Liver (tissue), 3 donors: ENCODE results near the gene ABHD18.

Experiments
- ATF3 ChIP-seq: IDR thresholded peaks from 2 replicates; pipeline ENCODE4 v1.6.1; 2016; ENCODE audit warnings: antibody characterized with exemption
- CTCF ChIP-seq: fragments of 150-350 bp; IDR thresholded peaks from 2 replicates; pipeline ENCODE4 v1.5.1; 2017; ENCODE audit warnings: improper control_type of control experiment, low read depth, low read length; ENCODE audit not compliant: missing input control
- FOXA1 ChIP-seq: IDR thresholded peaks from 2 replicates; pipeline ENCODE4 v1.6.1; 2016; ENCODE audit warnings: antibody characterized with exemption
- GABPA ChIP-seq, 2 donors: IDR thresholded peaks in 1 of 2; conservative IDR thresholded peaks in 1 of 2; 2 replicates each; pipeline ENCODE4 v1.6.1; 2016; ENCODE audit warnings: antibody characterized with exemption in 2 of 2, mild to moderate bottlenecking in 1 of 2, moderate library complexity in 1 of 2
- JUND ChIP-seq, 2 donors: IDR thresholded peaks; 2 replicates each; pipeline ENCODE4 v1.6.1; 2016; ENCODE audit warnings: antibody characterized with exemption in 2 of 2
- NR2F2 ChIP-seq: IDR thresholded peaks from 2 replicates; pipeline ENCODE4 v1.6.1; 2016; ENCODE audit warnings: antibody characterized with exemption
- RAD21 ChIP-seq, 2 donors: IDR thresholded peaks; 2 replicates each; pipeline ENCODE4 v1.6.1; 2016; ENCODE audit warnings: antibody characterized with exemption in 2 of 2, mild to moderate bottlenecking in 2 of 2
- RXRA ChIP-seq, 2 donors: IDR thresholded peaks; 2 replicates each; pipeline ENCODE4 v1.6.1; 2017 to 2018; ENCODE audit warnings: antibody characterized with exemption in 2 of 2, mild to moderate bottlenecking in 1 of 2
- SP1 ChIP-seq: IDR thresholded peaks from 2 replicates; pipeline ENCODE4 v1.6.1; 2018; ENCODE audit warnings: antibody characterized with exemption, mild to moderate bottlenecking
- TAF1 ChIP-seq: conservative IDR thresholded peaks from 2 replicates; pipeline ENCODE4 v1.6.1; 2016; ENCODE audit warnings: antibody characterized with exemption, mild to moderate bottlenecking
- YY1 ChIP-seq: IDR thresholded peaks from 2 replicates; pipeline ENCODE4 v1.6.1; 2016; ENCODE audit warnings: antibody characterized with exemption, mild to moderate bottlenecking
- TF ChIP-seq, protein P1 (sequence below): IDR thresholded peaks from 2 replicates; pipeline ENCODE4 v1.6.1; 2016; ENCODE audit warnings: antibody characterized with exemption, mild to moderate bottlenecking
- TF ChIP-seq, protein P2 (sequence below): IDR thresholded peaks from 2 replicates; pipeline ENCODE4 v1.6.1; 2016; ENCODE audit warnings: antibody characterized with exemption
- TF ChIP-seq, protein P3 (sequence below): IDR thresholded peaks from 2 replicates; pipeline ENCODE4 v1.6.1; 2016; ENCODE audit warnings: antibody characterized with exemption
- donor health status: healthy.
- donor health status: healthy.

DNA sequence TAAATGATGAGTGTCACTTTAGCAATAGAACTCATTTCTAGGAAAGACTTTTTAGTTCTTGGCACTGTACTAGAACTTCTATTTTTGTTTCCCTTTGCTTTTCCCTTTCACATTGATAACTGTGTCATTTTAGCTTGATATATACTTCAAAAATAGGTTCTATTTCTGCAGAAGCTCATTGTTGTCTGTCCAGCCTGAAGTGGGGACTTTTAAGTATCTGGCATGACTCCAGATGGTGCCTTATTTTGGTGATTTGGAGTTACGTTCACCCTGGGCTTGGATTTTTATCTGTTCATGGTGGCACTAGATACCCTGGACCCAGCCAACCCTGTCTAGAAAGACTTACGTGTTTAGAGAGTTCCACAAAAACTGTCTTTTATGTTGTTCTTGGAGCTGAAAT, 3.4 kb downstream of the ABHD18 start:
- no peak for TF ChIP-seq CTCF
- TF ChIP-seq ATF3 = no peak
- no peak for TF ChIP-seq RXRA (IDR thresholded peaks at IDR 0.05)
- TF ChIP-seq, protein P1, sequence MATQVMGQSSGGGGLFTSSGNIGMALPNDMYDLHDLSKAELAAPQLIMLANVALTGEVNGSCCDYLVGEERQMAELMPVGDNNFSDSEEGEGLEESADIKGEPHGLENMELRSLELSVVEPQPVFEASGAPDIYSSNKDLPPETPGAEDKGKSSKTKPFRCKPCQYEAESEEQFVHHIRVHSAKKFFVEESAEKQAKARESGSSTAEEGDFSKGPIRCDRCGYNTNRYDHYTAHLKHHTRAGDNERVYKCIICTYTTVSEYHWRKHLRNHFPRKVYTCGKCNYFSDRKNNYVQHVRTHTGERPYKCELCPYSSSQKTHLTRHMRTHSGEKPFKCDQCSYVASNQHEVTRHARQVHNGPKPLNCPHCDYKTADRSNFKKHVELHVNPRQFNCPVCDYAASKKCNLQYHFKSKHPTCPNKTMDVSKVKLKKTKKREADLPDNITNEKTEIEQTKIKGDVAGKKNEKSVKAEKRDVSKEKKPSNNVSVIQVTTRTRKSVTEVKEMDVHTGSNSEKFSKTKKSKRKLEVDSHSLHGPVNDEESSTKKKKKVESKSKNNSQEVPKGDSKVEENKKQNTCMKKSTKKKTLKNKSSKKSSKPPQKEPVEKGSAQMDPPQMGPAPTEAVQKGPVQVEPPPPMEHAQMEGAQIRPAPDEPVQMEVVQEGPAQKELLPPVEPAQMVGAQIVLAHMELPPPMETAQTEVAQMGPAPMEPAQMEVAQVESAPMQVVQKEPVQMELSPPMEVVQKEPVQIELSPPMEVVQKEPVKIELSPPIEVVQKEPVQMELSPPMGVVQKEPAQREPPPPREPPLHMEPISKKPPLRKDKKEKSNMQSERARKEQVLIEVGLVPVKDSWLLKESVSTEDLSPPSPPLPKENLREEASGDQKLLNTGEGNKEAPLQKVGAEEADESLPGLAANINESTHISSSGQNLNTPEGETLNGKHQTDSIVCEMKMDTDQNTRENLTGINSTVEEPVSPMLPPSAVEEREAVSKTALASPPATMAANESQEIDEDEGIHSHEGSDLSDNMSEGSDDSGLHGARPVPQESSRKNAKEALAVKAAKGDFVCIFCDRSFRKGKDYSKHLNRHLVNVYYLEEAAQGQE = no peak
- TF ChIP-seq JUND (IDR thresholded peaks at IDR 0.05) = no peak
- TF ChIP-seq TAF1 = no peak
- TF ChIP-seq NR2F2 = no peak
- no peak for TF ChIP-seq FOXA1
- TF ChIP-seq YY1 = no peak
- TF ChIP-seq, protein P2, sequence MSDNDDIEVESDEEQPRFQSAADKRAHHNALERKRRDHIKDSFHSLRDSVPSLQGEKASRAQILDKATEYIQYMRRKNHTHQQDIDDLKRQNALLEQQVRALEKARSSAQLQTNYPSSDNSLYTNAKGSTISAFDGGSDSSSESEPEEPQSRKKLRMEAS = no peak
- TF ChIP-seq, protein P3, sequence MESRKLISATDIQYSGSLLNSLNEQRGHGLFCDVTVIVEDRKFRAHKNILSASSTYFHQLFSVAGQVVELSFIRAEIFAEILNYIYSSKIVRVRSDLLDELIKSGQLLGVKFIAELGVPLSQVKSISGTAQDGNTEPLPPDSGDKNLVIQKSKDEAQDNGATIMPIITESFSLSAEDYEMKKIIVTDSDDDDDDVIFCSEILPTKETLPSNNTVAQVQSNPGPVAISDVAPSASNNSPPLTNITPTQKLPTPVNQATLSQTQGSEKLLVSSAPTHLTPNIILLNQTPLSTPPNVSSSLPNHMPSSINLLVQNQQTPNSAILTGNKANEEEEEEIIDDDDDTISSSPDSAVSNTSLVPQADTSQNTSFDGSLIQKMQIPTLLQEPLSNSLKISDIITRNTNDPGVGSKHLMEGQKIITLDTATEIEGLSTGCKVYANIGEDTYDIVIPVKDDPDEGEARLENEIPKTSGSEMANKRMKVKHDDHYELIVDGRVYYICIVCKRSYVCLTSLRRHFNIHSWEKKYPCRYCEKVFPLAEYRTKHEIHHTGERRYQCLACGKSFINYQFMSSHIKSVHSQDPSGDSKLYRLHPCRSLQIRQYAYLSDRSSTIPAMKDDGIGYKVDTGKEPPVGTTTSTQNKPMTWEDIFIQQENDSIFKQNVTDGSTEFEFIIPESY = no peak
- TF ChIP-seq GABPA (IDR thresholded peaks at IDR 0.05 in 1 of 2, conservative IDR thresholded peaks at IDR 0.05 in 1 of 2) = no peak
- TF ChIP-seq RAD21 (IDR thresholded peaks at IDR 0.05) = no peak
- no peak for TF ChIP-seq SP1
